ENCODE data around the gene DCST1.

DCST1 gene

DNA sequence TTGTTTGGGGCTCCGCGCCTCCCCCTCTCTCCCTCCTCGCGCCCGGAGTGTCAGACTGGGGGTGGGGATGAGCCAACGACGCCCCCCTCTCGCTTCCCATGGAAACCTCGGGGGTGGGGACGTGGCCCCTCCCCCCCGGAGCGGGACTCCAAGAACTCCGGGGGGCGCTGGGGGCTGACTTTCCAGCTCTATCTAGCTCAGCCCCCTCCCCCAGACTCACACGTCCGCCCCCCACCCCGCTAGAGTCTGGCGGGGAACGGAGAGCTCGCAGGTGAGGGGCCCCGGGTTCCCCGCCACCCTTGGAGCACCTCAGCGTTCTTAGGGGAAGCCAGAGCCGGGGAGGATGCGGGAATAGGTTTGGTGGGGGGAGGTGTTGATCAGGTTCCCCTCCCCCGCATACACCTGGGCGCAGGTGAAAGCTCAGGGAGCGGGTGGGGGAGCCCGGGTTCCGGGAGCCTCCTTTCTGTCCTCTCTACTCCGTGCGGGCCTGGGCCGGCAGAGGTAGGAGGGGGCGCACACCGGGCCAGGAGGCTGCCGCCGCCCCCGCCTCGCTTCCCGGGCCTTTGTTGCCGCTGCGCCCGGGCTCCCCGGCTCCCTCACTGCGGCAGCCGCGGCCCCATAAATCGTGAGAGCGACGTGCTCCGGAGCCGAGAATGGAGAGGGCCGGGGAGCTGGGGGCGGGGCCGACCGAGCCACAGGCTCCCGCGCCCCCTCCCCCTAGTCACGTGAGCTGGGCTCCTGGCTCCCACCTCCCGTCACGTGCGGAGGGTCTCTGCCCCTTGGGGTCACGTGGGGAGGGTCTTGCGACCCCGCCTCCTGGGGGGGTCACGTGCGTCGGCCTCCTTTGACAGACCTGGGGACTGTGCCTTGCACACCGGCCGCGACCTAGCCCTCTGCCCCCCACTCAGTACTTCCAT is 46.9 kb downstream of the DCST1 start:
- no peak overlapping the region for H3K27ac ChIP-seq (ENCODE audit: low read depth, low read length)
- TF ChIP-seq, protein P1, sequence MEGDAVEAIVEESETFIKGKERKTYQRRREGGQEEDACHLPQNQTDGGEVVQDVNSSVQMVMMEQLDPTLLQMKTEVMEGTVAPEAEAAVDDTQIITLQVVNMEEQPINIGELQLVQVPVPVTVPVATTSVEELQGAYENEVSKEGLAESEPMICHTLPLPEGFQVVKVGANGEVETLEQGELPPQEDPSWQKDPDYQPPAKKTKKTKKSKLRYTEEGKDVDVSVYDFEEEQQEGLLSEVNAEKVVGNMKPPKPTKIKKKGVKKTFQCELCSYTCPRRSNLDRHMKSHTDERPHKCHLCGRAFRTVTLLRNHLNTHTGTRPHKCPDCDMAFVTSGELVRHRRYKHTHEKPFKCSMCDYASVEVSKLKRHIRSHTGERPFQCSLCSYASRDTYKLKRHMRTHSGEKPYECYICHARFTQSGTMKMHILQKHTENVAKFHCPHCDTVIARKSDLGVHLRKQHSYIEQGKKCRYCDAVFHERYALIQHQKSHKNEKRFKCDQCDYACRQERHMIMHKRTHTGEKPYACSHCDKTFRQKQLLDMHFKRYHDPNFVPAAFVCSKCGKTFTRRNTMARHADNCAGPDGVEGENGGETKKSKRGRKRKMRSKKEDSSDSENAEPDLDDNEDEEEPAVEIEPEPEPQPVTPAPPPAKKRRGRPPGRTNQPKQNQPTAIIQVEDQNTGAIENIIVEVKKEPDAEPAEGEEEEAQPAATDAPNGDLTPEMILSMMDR (IDR thresholded peaks at IDR 0.05; ENCODE audit: insufficient read depth, low read length, poor library complexity, severe bottlenecking), result no peak
- TF ChIP-seq EZH2phosphoT487 (conservative IDR thresholded peaks at IDR 0.05; ENCODE audit: low read length), result no peak; the same call in 1 of the 2 replicates
- H3K9ac ChIP-seq (ENCODE audit: low read length), result no peak overlapping the region
- no peaks in the 10 kb centered on the region for H3K27me3 ChIP-seq (ENCODE audit: low read length)
- H3K36me3 ChIP-seq (ENCODE audit: low read length), result no peaks in the 10 kb centered on the region
- no peak overlapping the region for H2AFZ ChIP-seq (ENCODE audit: low read depth, low read length, severe bottlenecking)
- no peaks in the 10 kb centered on the region for H3K9me2 ChIP-seq (replicated peaks; ENCODE audit: insufficient read depth, low read length)
- H3K4me3 ChIP-seq (ENCODE audit: insufficient read depth, low read length, poor library complexity, severe bottlenecking), result no peak overlapping the region
- H3K9me3 ChIP-seq (ENCODE audit: insufficient read depth, low read length), result no peaks in the 10 kb centered on the region
- no peaks in the 10 kb centered on the region for H4K20me1 ChIP-seq (ENCODE audit: low read depth, low read length)
- no peaks in the 10 kb centered on the region for H3K79me2 ChIP-seq (ENCODE audit: insufficient read depth, low read length)
- no peaks in the 10 kb centered on the region for H3F3A ChIP-seq (ENCODE audit: insufficient read depth)
- peak overlapping the region; percentile 31 for H3K4me2 ChIP-seq (ENCODE audit: low read depth, low read length, poor library complexity, severe bottlenecking)

DNA sequence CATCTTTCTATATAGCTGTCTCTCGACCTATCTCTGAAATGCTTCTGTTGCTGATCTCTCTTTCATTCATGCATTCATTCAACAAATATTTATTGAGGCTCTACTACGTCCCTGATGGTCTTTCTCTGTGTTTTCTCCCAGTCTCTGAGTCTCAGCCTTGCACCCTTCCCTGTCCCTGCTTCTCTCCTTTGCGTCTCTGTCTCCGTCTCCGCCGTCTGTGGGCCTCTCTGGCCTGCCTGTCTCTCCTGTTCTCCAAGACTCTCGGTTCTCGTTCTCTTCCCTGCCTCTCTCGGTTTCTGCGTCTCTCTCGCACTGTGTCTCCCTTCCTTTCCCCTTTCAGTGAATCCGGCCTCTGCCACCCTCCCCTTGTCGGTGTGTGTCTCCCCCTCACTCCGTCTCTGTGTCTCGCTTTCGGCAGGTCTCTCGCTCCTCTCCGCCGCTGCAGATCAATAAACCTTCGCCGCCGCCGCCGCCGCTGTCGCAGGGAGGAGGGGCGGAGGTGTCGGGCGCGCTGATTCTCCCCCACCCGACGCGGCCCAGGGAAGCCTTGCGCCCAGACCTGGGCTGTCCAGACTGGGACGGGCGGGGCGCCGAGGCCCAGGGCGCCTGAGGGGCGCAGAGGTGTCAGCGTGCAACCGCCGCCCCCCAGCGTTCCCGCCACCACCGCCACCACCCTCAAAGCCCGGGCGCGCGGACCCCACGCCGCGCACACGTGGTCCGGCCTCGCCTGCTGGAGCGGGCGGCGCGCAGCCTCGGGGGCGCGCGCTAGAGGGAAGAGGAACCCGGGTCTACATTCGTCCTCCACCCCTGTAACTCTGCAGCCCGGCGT is 48.1 kb downstream of the DCST1 start:
- Histone ChIP-seq H2AFZ (ENCODE audit: low read depth, low read length, severe bottlenecking) (no peak overlapping the region), H3K9me2 (replicated peaks; ENCODE audit: insufficient read depth, low read length) (no peaks in the 10 kb centered on the region), H3K9ac (ENCODE audit: low read length) (no peak overlapping the region), H3K79me2 (ENCODE audit: insufficient read depth, low read length) (no peaks in the 10 kb centered on the region), H3F3A (ENCODE audit: insufficient read depth) (no peaks in the 10 kb centered on the region), H3K9me3 (ENCODE audit: insufficient read depth, low read length) (no peaks in the 10 kb centered on the region), H3K4me2 (ENCODE audit: low read depth, low read length, poor library complexity, severe bottlenecking) (no peak overlapping the region), H3K4me3 (ENCODE audit: insufficient read depth, low read length, poor library complexity, severe bottlenecking) (no peak overlapping the region), H4K20me1 (ENCODE audit: low read depth, low read length) (no peaks in the 10 kb centered on the region), H3K36me3 (ENCODE audit: low read length) (no peaks in the 10 kb centered on the region), H3K27me3 (ENCODE audit: low read length) (no peaks in the 10 kb centered on the region), H3K27ac (ENCODE audit: low read depth, low read length) (no peak overlapping the region)
- TF ChIP-seq EZH2phosphoT487 (conservative IDR thresholded peaks at IDR 0.05; ENCODE audit: low read length), result 0 out of 2 replicates have a peak, but pooled peaks have one; percentile 70
- TF ChIP-seq, protein P1 (IDR thresholded peaks at IDR 0.05; ENCODE audit: insufficient read depth, low read length, poor library complexity, severe bottlenecking), result no peak

DNA sequence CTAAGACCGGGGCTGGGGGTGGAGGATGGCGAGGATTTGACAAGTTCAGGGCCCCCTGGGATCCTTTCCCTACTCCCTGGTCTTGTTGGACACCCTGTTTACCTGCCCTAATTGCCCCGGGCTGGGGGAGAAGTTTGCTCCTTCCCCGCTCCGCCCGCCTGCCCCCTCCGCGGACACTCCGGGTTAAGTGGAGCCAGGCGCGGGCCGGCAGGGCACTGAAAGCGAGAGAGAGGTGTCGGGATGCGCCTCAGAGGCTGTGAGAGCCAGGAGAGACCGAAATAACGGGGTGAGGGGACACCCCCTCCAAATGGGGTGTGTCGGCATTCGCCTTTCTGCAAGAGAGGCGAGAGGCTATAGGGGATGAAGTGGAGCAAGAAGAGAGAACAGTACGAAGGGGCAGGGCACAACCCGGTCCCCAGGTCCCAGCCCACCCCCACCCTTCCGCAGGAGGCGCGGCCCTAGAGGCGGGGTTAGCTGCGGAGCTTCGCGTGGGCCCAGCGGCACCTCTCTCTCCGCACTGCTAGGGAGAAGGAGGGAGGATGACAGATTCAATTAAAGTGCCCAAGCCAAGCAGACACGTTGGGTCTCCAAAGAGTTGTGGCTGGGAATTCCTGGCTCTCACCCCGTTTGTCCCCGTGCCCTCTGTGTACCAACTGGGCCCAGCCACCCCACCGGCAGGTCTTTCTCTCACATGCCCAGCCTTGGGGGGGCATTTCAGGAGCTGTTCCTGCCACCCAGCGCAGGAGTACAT is 48.9 kb downstream of the DCST1 start:
- H2AFZ ChIP-seq (ENCODE audit: low read depth, low read length, severe bottlenecking), result no peak overlapping the region
- H3K4me3 ChIP-seq (ENCODE audit: insufficient read depth, low read length, poor library complexity, severe bottlenecking), result no peak overlapping the region
- H3K36me3 ChIP-seq (ENCODE audit: low read length), result no peaks in the 10 kb centered on the region
- no peak overlapping the region for H3K4me2 ChIP-seq (ENCODE audit: low read depth, low read length, poor library complexity, severe bottlenecking)
- H3K79me2 ChIP-seq (ENCODE audit: insufficient read depth, low read length), result no peaks in the 10 kb centered on the region
- no peak overlapping the region for H3K27ac ChIP-seq (ENCODE audit: low read depth, low read length)
- H3K9me3 ChIP-seq (ENCODE audit: insufficient read depth, low read length), result no peaks in the 10 kb centered on the region
- no peaks in the 10 kb centered on the region for H4K20me1 ChIP-seq (ENCODE audit: low read depth, low read length)
- TF ChIP-seq, protein P1 (IDR thresholded peaks at IDR 0.05; ENCODE audit: insufficient read depth, low read length, poor library complexity, severe bottlenecking), result no peak
- TF ChIP-seq EZH2phosphoT487 (conservative IDR thresholded peaks at IDR 0.05; ENCODE audit: low read length), result no peak
- no peaks in the 10 kb centered on the region for H3K27me3 ChIP-seq (ENCODE audit: low read length)
- H3F3A ChIP-seq (ENCODE audit: insufficient read depth), result no peaks in the 10 kb centered on the region
- no peak overlapping the region for H3K9ac ChIP-seq (ENCODE audit: low read length)
- no peaks in the 10 kb centered on the region for H3K9me2 ChIP-seq (replicated peaks; ENCODE audit: insufficient read depth, low read length)
